Measurements from ENCODE around the gene RNF169. TPM values are rescaled to one million over a fixed set of nuclear protein-coding genes. Genes with fewer than 3 reads are reported as not detected.

The RNF169 gene
- total and polyA plus RNA-seq, 2 of the 13 experiments (the other 11 are each of a cell fraction or from before 2014, with no cell fraction given): 5.3 to 14.2 TPM

DNA sequence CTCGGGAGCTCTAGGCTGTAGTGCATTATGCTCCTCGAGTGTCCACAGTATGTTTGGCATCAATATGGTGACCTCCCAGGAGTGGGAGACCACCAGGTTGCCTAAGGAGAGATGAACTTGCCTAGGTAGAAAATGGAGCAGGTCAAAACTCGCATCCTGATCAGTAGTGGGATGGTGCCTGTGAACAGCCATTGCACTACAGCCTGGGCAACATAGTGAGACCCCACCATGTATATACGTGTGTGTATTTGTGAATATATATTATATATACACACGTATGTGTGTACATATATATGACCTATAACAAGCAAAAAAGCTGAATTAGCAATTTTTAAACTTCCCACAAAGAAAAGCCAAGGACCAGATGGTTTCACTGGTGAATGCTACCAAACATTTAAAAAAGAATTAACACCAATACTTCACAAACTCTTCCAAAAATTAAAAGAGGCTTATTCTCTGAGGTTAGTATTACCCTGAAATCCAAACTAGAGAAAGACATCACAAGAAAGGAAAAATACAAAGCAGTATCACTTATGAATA lies 97.4 kb downstream of the RNF169 start:
- intact Hi-C loops (cut with micrococcal nuclease; ENCODE audit: unreplicated experiment): no loop called here
- peak; percentile 89 to 94 for TF ChIP-seq MAFK (conservative IDR thresholded peaks at IDR 0.05 in 1 of 2, IDR thresholded peaks at IDR 0.05 in 1 of 2; ENCODE audit: low read length in 2 of 2)
- peak; percentile 88 for TF ChIP-seq MAFF (IDR thresholded peaks at IDR 0.05; ENCODE audit: low read depth, low read length)
- TF ChIP-seq ZNF121 (CRISPR knock-in tag; IDR thresholded peaks at IDR 0.05): peak; percentile 67
- TF ChIP-seq AKAP8 (CRISPR knock-in tag; IDR thresholded peaks at IDR 0.05): no peak
- TF ChIP-seq ZFP36L2 (CRISPR knock-in tag; IDR thresholded peaks at IDR 0.05): no peak
- Histone ChIP-seq H3K79me2 (ENCODE audit: insufficient read depth, low read length) (no peaks in the 10 kb centered on the region), H2AFZ (ENCODE audit: low read length) (no peak overlapping the region), H3K4me2 (ENCODE audit: low read depth, low read length) (no peak overlapping the region), H3K4me1 (ENCODE audit: insufficient read depth, low read length) (peaks cover 40% of the 10 kb centered on the region), H3K4me3 (replicated peaks in 1 of 3; ENCODE audit: insufficient read depth in 1 of 3, low read depth in 2 of 3, low read length in 3 of 3) (no peak overlapping the region), H3K27me3 (ENCODE audit: control insufficient read depth in 1 of 2, insufficient read depth in 2 of 2, low read length in 2 of 2) (no peaks in the 10 kb centered on the region), H3K9ac (ENCODE audit: insufficient read depth, low read depth, low read length) (no peak overlapping the region), H3K9me3 (ENCODE audit: low read length) (no peaks in the 10 kb centered on the region), H3K27ac (ENCODE audit: extremely low read length, insufficient read depth, low read length) (no peak overlapping the region), H4K20me1 (ENCODE audit: insufficient read depth, low read length) (no peaks in the 10 kb centered on the region), H3K36me3 (replicated peaks in 1 of 2; ENCODE audit: control insufficient read depth in 1 of 2, insufficient read depth in 2 of 2, low read length in 2 of 2) (peaks cover 1 to 56% of the 10 kb centered on the region in 2 experiments; a peak in 2 of 5 replicates)
- ATAC-seq (no peak), DNase-seq (ENCODE audit: low spot score) (no peak), FAIRE-seq (no peak)
- BruUV-seq (replicated peaks): no TSS peak
- 99% methylated on average over 5 of the region's 5 CpGs for WGBS (ENCODE audit: low lambda C conversion rate)
- in situ Hi-C loops (cut with HindIII; ENCODE audit: extremely low pct_ligation_motif_present, low pct_unique_long_range_greater_than_20kb): no loop called here
- ChIA-PET CTCF (ENCODE audit: low intra/inter-chr PET ratio, low total read pairs) (no interaction called here), POLR2A (no interaction called here)

DNA sequence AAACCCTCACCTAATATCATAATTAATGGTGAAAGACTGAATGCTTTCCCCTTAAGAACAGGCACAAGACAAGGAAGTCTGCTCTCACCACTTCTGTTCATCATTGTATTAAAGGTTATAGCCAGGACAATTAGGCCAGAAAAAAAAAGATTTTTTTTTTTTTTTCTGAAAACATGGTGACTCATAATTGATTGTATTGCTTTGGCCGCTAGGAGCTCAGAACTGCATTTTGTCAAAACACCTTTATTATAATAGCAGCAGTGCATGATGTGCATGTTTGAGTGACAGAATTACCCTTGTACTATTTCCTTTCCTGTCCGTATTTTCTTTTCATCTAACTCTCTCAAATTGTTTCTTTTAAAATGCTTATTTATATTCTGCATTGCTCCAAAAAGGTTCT lies 98.1 kb downstream of the RNF169 start:
- FAIRE-seq (no peak), ATAC-seq (no peak), DNase-seq (ENCODE audit: low spot score) (no peak)
- no peak overlapping the region for H2AFZ ChIP-seq (ENCODE audit: low read length)
- no TSS peak for BruUV-seq (replicated peaks)
- CTCF ChIA-PET (ENCODE audit: low intra/inter-chr PET ratio, low total read pairs): no interaction called here
- H3K36me3 ChIP-seq (replicated peaks in 1 of 2; ENCODE audit: control insufficient read depth in 1 of 2, insufficient read depth in 2 of 2, low read length in 2 of 2): peaks cover 4 to 61% of the 10 kb centered on the region in 2 experiments; a peak in 3 of 5 replicates
- WGBS (ENCODE audit: low lambda C conversion rate): 96% methylated on average over 2 of the region's 2 CpGs
- in situ Hi-C loops (cut with HindIII; ENCODE audit: extremely low pct_ligation_motif_present, low pct_unique_long_range_greater_than_20kb): no loop called here
- POLR2A ChIA-PET: no interaction called here
- no peak overlapping the region for H3K4me3 ChIP-seq (replicated peaks in 1 of 3; ENCODE audit: insufficient read depth in 1 of 3, low read depth in 2 of 3, low read length in 3 of 3)
- H3K9me3 ChIP-seq (ENCODE audit: low read length): no peaks in the 10 kb centered on the region
- no peak overlapping the region for H3K27ac ChIP-seq (ENCODE audit: extremely low read length, insufficient read depth, low read length)
- H4K20me1 ChIP-seq (ENCODE audit: insufficient read depth, low read length): no peaks in the 10 kb centered on the region
- peaks cover 34% of the 10 kb centered on the region for H3K4me1 ChIP-seq (ENCODE audit: insufficient read depth, low read length)
- no peak overlapping the region for H3K4me2 ChIP-seq (ENCODE audit: low read depth, low read length)
- no peaks in the 10 kb centered on the region for H3K27me3 ChIP-seq (ENCODE audit: control insufficient read depth in 1 of 2, insufficient read depth in 2 of 2, low read length in 2 of 2)
- TF ChIP-seq RAD51 (IDR thresholded peaks at IDR 0.05; ENCODE audit: borderline replicate concordance) (no peak), ZFP36L2 (CRISPR knock-in tag; IDR thresholded peaks at IDR 0.05) (no peak), JUNB (CRISPR knock-in tag; IDR thresholded peaks at IDR 0.05; ENCODE audit: borderline replicate concordance) (no peak), ZNF577 (CRISPR knock-in tag; IDR thresholded peaks at IDR 0.05; ENCODE audit: borderline replicate concordance, low read depth) (no peak), ZNF747 (CRISPR knock-in tag; IDR thresholded peaks at IDR 0.05; ENCODE audit: borderline replicate concordance) (no peak), HOXA7 (CRISPR knock-in tag; IDR thresholded peaks at IDR 0.05) (no peak), SP4 (CRISPR knock-in tag; IDR thresholded peaks at IDR 0.05) (no peak), RARG (CRISPR knock-in tag; IDR thresholded peaks at IDR 0.05; ENCODE audit: low read depth) (no peak), NR2F6 (IDR thresholded peaks at IDR 0.05) (no peak), NR2F6 (CRISPR knock-in tag; IDR thresholded peaks at IDR 0.05) (no peak)
- no peaks in the 10 kb centered on the region for H3K79me2 ChIP-seq (ENCODE audit: insufficient read depth, low read length)
- no peak overlapping the region for H3K9ac ChIP-seq (ENCODE audit: insufficient read depth, low read depth, low read length)
- intact Hi-C loops (cut with micrococcal nuclease; ENCODE audit: unreplicated experiment): no loop called here

Data from HepG2 (cell line).